ENCODE measurements around the gene GOLGA8S.
"Not testable (repeated sequence)": the region's sequence is repeated elsewhere in the genome, so short reads cannot be mapped to it uniquely, and the experiment has no call there.

DNA sequence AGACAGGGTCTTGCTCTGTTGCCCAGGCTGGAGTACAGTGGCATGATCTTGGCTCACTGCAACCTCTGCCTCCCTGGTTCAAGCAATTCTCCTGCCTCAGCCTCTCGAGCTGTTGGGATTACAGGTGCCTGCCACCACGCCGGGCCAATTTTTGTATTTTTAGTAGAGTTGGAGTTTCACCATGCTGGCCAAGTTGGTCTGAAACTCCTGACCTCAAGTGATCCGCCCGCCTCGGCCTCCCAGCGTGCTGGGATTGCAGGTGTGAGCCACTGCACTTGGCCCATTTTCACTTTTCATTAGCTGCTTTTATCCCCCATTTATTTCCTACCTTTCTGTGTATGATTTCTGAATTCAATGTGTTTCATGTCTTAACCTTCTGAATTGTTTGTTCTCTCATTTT lies 48.6 kb upstream of the GOLGA8S start:
- TF ChIP-seq POLR2AphosphoS5 (IDR thresholded peaks at IDR 0.05); RAD21 (conservative IDR thresholded peaks at IDR 0.05): not testable (repeated sequence)
- TF ChIP-seq, protein P1, sequence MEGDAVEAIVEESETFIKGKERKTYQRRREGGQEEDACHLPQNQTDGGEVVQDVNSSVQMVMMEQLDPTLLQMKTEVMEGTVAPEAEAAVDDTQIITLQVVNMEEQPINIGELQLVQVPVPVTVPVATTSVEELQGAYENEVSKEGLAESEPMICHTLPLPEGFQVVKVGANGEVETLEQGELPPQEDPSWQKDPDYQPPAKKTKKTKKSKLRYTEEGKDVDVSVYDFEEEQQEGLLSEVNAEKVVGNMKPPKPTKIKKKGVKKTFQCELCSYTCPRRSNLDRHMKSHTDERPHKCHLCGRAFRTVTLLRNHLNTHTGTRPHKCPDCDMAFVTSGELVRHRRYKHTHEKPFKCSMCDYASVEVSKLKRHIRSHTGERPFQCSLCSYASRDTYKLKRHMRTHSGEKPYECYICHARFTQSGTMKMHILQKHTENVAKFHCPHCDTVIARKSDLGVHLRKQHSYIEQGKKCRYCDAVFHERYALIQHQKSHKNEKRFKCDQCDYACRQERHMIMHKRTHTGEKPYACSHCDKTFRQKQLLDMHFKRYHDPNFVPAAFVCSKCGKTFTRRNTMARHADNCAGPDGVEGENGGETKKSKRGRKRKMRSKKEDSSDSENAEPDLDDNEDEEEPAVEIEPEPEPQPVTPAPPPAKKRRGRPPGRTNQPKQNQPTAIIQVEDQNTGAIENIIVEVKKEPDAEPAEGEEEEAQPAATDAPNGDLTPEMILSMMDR (IDR thresholded peaks at IDR 0.05; ENCODE audit: poor library complexity, severe bottlenecking) = not testable (repeated sequence)

Measured in neural cell (in vitro differentiated cells).